ENCODE measurements around the gene SYVN1. TPM values are rescaled to one million over a fixed set of nuclear protein-coding genes. Genes with fewer than 3 reads are reported as not detected.

SYVN1 gene
- polyA plus RNA-seq, 3 donors = 3.5 to 81.6 (median 6.4) TPM

DNA sequence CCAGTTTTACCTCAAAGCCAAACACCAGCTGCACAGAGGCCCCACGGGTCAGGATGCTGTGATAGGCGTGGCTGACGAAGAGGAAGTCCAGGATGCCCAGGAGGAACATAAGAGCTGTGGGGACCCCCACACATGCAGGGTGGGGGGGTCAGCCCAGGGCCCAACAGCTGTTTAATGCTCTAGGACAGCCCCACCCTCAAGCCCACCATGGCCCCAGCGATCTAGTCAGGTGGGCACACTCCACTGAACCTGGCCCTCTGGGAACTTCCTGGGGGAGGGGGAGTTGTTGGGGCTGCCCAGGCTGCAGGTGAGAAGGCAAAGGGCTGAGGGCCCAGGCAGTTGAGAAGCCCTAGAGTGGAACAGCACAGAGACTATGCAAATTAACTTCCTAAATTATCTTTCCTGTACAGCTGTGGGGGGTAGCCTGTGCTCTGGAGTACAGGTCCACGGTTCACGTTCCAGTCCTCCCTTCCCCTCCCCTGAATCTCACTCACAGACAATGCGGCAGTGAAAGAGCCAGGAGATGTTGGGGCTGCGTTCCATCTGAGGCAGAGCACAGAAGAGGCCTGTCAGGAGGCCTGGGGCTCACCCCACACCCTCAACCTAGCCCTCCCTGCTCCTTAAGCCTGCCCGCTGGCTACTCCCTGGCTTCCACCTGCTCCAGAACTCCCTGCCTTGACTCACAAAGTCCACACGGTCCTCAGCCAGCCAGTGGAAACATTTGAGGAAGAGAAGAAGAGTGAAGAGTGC, 1.9 kb downstream of the SYVN1 start:
- Histone ChIP-seq H3K9ac (ENCODE audit: insufficient read depth, low read length, poor library complexity, severe bottlenecking) (no peak overlapping the region), H4K20me1 (ENCODE audit: insufficient read depth, low read length) (peaks cover 42% of the 10 kb centered on the region), H2AFZ (ENCODE audit: insufficient read depth, low read depth, low read length, poor library complexity, severe bottlenecking) (no peak overlapping the region), H3K36me3 (replicated peaks in 1 of 2; ENCODE audit: control insufficient read depth in 1 of 2, insufficient read depth in 2 of 2, low read length in 2 of 2) (peaks cover 48 to 54% of the 10 kb centered on the region in 2 donors), H3K4me2 (replicated peaks; ENCODE audit: extremely low read depth, low read length, poor library complexity, severe bottlenecking) (peak overlapping the region; percentile 95), H3K79me2 (ENCODE audit: insufficient read depth, low read length) (peaks cover 38% of the 10 kb centered on the region), H3K27ac (ENCODE audit: low read depth in 1 of 2, low read length in 2 of 2) (peak overlapping the region in 1 of 2 donors; percentile 100), H3K9me3 (replicated peaks in 1 of 2; ENCODE audit: control insufficient read depth in 1 of 2, insufficient read depth in 1 of 2, low read length in 2 of 2) (no peaks in the 10 kb centered on the region), H3K4me1 (ENCODE audit: control insufficient read depth in 1 of 2, insufficient read depth in 2 of 2, low read length in 2 of 2) (peaks cover 30 to 31% of the 10 kb centered on the region in 2 donors), H3K4me3 (replicated peaks in 1 of 3; ENCODE audit: low read depth in 2 of 3, low read length in 3 of 3) (peak overlapping the region in 1 of 3 experiments; percentile 92), H3K27me3 (ENCODE audit: control insufficient read depth in 2 of 2, insufficient read depth in 2 of 2, low read length in 2 of 2) (no peaks in the 10 kb centered on the region)
- DNase-seq = peak in 1 of 3 donors; percentile 5
- intact Hi-C loops (cut with micrococcal nuclease) = no loop called here
- H3K4me1 Mint-ChIP-seq = peaks cover 29% of the 10 kb centered on the region
- TF ChIP-seq, protein P1, sequence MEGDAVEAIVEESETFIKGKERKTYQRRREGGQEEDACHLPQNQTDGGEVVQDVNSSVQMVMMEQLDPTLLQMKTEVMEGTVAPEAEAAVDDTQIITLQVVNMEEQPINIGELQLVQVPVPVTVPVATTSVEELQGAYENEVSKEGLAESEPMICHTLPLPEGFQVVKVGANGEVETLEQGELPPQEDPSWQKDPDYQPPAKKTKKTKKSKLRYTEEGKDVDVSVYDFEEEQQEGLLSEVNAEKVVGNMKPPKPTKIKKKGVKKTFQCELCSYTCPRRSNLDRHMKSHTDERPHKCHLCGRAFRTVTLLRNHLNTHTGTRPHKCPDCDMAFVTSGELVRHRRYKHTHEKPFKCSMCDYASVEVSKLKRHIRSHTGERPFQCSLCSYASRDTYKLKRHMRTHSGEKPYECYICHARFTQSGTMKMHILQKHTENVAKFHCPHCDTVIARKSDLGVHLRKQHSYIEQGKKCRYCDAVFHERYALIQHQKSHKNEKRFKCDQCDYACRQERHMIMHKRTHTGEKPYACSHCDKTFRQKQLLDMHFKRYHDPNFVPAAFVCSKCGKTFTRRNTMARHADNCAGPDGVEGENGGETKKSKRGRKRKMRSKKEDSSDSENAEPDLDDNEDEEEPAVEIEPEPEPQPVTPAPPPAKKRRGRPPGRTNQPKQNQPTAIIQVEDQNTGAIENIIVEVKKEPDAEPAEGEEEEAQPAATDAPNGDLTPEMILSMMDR (IDR thresholded peaks at IDR 0.05) = no peak
- peak overlapping the region in 6 of 7 donors; percentile 72 to 99 (median 99) for H3K27ac Mint-ChIP-seq
- H3K9me3 Mint-ChIP-seq = no peaks in the 10 kb centered on the region
- peak overlapping the region in 1 of 2 donors; percentile 92 for H3K4me3 Mint-ChIP-seq
- H3K36me3 Mint-ChIP-seq = peaks cover 40 to 65% of the 10 kb centered on the region in 2 donors
- peaks cover 0 to 2% (median 2%) of the 10 kb centered on the region in 3 donors for H3K27me3 Mint-ChIP-seq (ENCODE audit: low read depth in 3 of 3)
- WGBS (ENCODE audit: insufficient coverage) = 57% methylated on average over 3 of the region's 10 CpGs

DNA sequence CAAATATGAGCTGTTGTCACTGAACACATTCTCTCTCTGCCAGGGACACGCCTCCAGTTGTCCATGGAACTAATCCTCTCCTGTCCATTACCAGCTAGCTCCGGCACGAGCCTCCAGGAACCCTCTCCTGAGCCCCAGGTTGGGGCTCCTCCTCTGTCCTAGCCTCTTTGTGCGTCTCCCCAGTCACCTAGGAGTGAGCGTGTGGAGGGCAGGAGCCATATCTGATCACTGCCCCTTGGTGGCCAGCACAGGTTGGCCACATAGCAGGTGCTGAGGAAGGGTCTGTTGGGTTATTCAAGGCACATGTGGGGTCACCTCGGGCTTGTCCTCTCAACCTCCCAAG, 2.5 kb downstream of the SYVN1 start:
- Histone ChIP-seq H4K20me1 (ENCODE audit: insufficient read depth, low read length) (peaks cover 48% of the 10 kb centered on the region), H2AFZ (ENCODE audit: insufficient read depth, low read depth, low read length, poor library complexity, severe bottlenecking) (no peak overlapping the region), H3K4me1 (ENCODE audit: control insufficient read depth in 1 of 2, insufficient read depth in 2 of 2, low read length in 2 of 2) (peaks cover 30 to 31% of the 10 kb centered on the region in 2 donors), H3K79me2 (ENCODE audit: insufficient read depth, low read length) (peaks cover 38% of the 10 kb centered on the region), H3K9me3 (replicated peaks in 1 of 2; ENCODE audit: control insufficient read depth in 1 of 2, insufficient read depth in 1 of 2, low read length in 2 of 2) (no peaks in the 10 kb centered on the region), H3K4me2 (replicated peaks; ENCODE audit: extremely low read depth, low read length, poor library complexity, severe bottlenecking) (no peak overlapping the region), H3K27ac (ENCODE audit: low read depth in 1 of 2, low read length in 2 of 2) (peak overlapping the region in 1 of 2 donors; percentile 100), H3K9ac (ENCODE audit: insufficient read depth, low read length, poor library complexity, severe bottlenecking) (no peak overlapping the region), H3K27me3 (ENCODE audit: control insufficient read depth in 2 of 2, insufficient read depth in 2 of 2, low read length in 2 of 2) (no peaks in the 10 kb centered on the region), H3K36me3 (replicated peaks in 1 of 2; ENCODE audit: control insufficient read depth in 1 of 2, insufficient read depth in 2 of 2, low read length in 2 of 2) (peaks cover 54 to 59% of the 10 kb centered on the region in 2 donors), H3K4me3 (replicated peaks in 1 of 3; ENCODE audit: low read depth in 2 of 3, low read length in 3 of 3) (no peak overlapping the region)
- TF ChIP-seq, protein P1 (IDR thresholded peaks at IDR 0.05) = no peak
- Mint-ChIP-seq H3K9me3 (no peaks in the 10 kb centered on the region), H3K27me3 (ENCODE audit: low read depth in 3 of 3) (peaks cover 0 to 2% (median 2%) of the 10 kb centered on the region in 3 donors), H3K36me3 (peaks cover 45 to 70% of the 10 kb centered on the region in 2 donors), H3K4me1 (peaks cover 29% of the 10 kb centered on the region), H3K4me3 (no peak overlapping the region), H3K27ac (peak overlapping the region in 2 of 7 donors; percentile 72 to 78)
- DNase-seq = no peak
- 100% methylated on average over 3 of the region's 6 CpGs for WGBS (ENCODE audit: insufficient coverage)
- intact Hi-C loops (cut with micrococcal nuclease) = no loop called here
